ENCODE results near the gene KIF26A. TPM values are rescaled to one million over a fixed set of nuclear protein-coding genes. Genes with fewer than 3 reads are reported as not detected.

Gene KIF26A
- total RNA-seq, 4 donors from 2014 or later = 0.59 to 3.3 (median 1.5) TPM

DNA sequence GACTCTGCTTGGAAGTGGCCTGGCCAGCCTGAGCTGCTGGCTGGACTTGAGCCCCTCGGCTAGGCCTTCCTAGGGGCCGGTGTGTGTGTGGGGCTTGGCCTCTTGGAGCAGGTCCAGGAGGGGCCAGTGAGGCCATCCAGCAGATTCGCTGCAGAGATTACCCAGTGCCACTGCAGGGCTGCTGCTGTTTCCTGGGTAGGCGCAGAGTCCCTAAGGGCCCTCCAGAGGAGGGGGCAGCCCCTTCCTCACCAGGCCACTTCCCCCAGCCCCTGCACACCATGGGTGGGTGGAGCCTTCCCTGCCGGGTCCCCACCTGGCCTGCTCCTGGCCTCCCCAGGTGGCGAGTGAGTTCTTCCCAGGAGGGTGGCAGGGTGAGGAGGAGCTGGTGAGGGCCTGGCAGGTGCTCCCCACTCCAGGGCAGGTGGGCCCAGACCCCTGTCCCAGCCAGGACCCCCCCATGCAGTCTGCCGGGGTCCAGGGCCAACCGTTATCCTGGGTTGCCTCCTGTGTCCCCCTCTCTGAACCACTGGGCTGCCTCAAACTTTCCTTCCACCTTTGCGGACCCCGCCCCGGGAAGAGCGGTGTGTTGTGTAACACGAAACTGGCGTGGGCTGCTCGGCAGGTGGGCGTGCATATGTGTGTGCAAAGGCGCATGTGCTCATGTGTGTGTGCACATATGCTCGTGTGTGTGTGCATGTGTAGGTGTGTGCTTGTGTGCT is 27.7 kb upstream of the KIF26A start:
- no peak for TF ChIP-seq POLR2A (IDR thresholded peaks at IDR 0.05)
- TF ChIP-seq CTCF (IDR thresholded peaks at IDR 0.05 in 4 of 5, conservative IDR thresholded peaks at IDR 0.05 in 1 of 5) = no peak
- H3K4me3 ChIP-seq = no peak overlapping the region
- no peaks in the 10 kb centered on the region for H3K9me3 ChIP-seq
- intact Hi-C loops (cut with DNase I; ENCODE audit: low total_unique reads) (no loop called here), in situ Hi-C loops (cut with MboI; ENCODE audit: low sequenced_read_pairs in 4 of 4) (no loop called here)
- ATAC-seq (no peak), DNase-seq (no peak)
- no peaks in the 10 kb centered on the region for H3K4me1 ChIP-seq
- H3K36me3 ChIP-seq = no peaks in the 10 kb centered on the region
- H3K27me3 ChIP-seq = peaks cover 2 to 10% (median 6%) of the 10 kb centered on the region in 3 donors
- H3K27ac ChIP-seq = no peak overlapping the region

GRCh38 chr14:104111301-104112112 is 26.9 kb upstream of the KIF26A start:
- Histone ChIP-seq H3K27me3 (peaks cover 11 to 19% (median 15%) of the 10 kb centered on the region in 3 donors), H3K36me3 (no peaks in the 10 kb centered on the region), H3K9me3 (no peaks in the 10 kb centered on the region), H3K4me1 (no peaks in the 10 kb centered on the region), H3K4me3 (no peak overlapping the region), H3K27ac (no peak overlapping the region)
- in situ Hi-C loops (cut with MboI; ENCODE audit: low sequenced_read_pairs in 4 of 4) = no loop called here
- no peak for DNase-seq
- no peak for ATAC-seq
- TF ChIP-seq CTCF (IDR thresholded peaks at IDR 0.05 in 4 of 5, conservative IDR thresholded peaks at IDR 0.05 in 1 of 5) = no peak
- TF ChIP-seq POLR2A (IDR thresholded peaks at IDR 0.05) = no peak
- intact Hi-C loops (cut with DNase I; ENCODE audit: low total_unique reads) = no loop called here

GRCh38 chr14:104112113-104112505 is 26.3 kb upstream of the KIF26A start:
- TF ChIP-seq POLR2A (IDR thresholded peaks at IDR 0.05) (no peak), CTCF (IDR thresholded peaks at IDR 0.05 in 4 of 5, conservative IDR thresholded peaks at IDR 0.05 in 1 of 5) (no peak)
- ATAC-seq (no peak), DNase-seq (no peak)
- Histone ChIP-seq H3K36me3 (no peaks in the 10 kb centered on the region), H3K27me3 (peaks cover 13 to 21% (median 17%) of the 10 kb centered on the region in 3 donors), H3K4me3 (no peak overlapping the region), H3K9me3 (no peaks in the 10 kb centered on the region), H3K4me1 (no peaks in the 10 kb centered on the region), H3K27ac (no peak overlapping the region)
- intact Hi-C loops (cut with DNase I; ENCODE audit: low total_unique reads) (no loop called here), in situ Hi-C loops (cut with MboI; ENCODE audit: low sequenced_read_pairs in 4 of 4) (no loop called here)

DNA sequence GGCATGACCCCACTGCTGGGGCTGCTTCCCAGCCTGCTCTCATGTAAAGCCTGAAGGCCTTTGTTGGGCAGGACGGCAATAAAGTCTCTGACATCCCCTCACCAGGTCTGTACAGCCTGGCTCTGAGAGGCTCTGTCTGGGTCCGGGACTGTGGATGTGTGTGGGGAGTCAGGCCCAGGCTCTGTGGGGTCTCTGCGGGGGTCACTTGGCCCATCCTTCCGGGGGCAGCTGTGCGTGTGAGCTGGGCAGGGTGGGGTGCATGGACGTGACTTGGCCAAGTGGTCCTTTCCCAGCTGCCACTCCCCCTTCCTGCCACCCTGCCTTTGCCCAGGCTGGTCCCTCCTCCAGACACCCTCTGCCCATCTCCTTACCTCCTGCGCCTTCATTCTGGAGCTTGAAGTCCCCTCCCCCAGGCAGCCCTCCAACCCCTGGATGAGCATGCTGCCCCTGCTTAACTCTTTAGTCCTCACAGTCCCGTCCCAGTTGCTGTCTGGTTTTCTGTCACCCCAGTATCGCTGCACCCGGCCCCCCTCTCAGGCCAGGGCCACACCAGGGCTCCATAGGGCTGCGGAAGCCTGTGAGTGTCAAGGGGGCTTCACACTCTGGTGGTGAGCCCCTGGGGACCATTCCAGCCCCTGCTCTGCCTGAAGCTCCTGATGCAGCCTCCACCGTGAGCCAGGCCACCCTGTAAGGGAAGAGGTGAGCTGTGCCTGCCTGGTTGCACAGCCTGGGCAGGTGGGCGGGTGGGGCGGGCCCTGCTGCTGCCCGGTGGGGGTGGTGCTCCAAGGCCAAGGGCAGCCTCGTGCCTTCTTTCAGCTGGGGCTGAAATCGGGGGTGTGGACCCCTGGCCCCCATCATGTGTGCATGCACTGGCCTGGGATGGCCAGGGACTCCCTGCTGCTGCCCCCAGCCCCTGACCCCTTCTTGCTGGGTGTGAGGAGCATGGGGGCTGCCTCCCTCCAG is 25.5 kb upstream of the KIF26A start:
- Histone ChIP-seq H3K27ac (no peak overlapping the region), H3K4me1 (no peaks in the 10 kb centered on the region), H3K4me3 (no peak overlapping the region), H3K36me3 (no peaks in the 10 kb centered on the region), H3K9me3 (no peaks in the 10 kb centered on the region), H3K27me3 (peaks cover 20 to 29% (median 22%) of the 10 kb centered on the region in 3 donors)
- intact Hi-C loops (cut with DNase I; ENCODE audit: low total_unique reads) = no loop called here
- no peak for TF ChIP-seq CTCF (IDR thresholded peaks at IDR 0.05 in 4 of 5, conservative IDR thresholded peaks at IDR 0.05 in 1 of 5)
- no peak for TF ChIP-seq POLR2A (IDR thresholded peaks at IDR 0.05)
- in situ Hi-C loops (cut with MboI; ENCODE audit: low sequenced_read_pairs in 4 of 4) = no loop called here
- DNase-seq = no peak
- no peak for ATAC-seq
